ENCODE data around the gene CDK17.

The CDK17 gene

GRCh38 chr12:96263449-96263902, 136.8 kb downstream of the CDK17 start:
- no peak for TF ChIP-seq CTCF (IDR thresholded peaks at IDR 0.05; ENCODE audit: control extremely low read depth, extremely low read depth, low read depth, missing control alignments)
- POLR2A ChIA-PET: interaction anchor here (0.5 kb wide), 1 partner anchor 1077 kb away, joined by 4 read pairs; no protein-coding TSS in a partner anchor

GRCh38 chr12:96261557-96261956, 138.7 kb downstream of the CDK17 start:
- no peak for DNase-seq (ENCODE audit: extremely low spot score)
- ChIA-PET POLR2A (no interaction called here), CTCF (interaction anchor here (1.3 to 1.8 kb wide), 2 partner anchors 10 to 38 kb away, joined by 3 to 4 read pairs; no protein-coding TSS in a partner anchor)
- TF ChIP-seq CTCF (IDR thresholded peaks at IDR 0.05; ENCODE audit: control extremely low read depth, extremely low read depth, low read depth, missing control alignments): no peak

More at GRCh38 chr12:96263449-96263902, 136.8 kb downstream of the CDK17 start:
- no peak for DNase-seq (ENCODE audit: extremely low spot score)
- CTCF ChIA-PET: interaction anchor here (1.0 to 1.5 kb wide), 3 partner anchors 9 to 253 kb away, joined by 3 read pairs; no protein-coding TSS in a partner anchor

GRCh38 chr12:96260644-96261043, 139.6 kb downstream of the CDK17 start:
- TF ChIP-seq CTCF (IDR thresholded peaks at IDR 0.05; ENCODE audit: control extremely low read depth, extremely low read depth, low read depth, missing control alignments): no peak
- CTCF ChIA-PET: interaction anchor here (0.8 to 1.8 kb wide), 3 partner anchors 9 to 39 kb away, joined by 3 to 4 read pairs (median 3); no protein-coding TSS in a partner anchor
- POLR2A ChIA-PET: no interaction called here
- DNase-seq (ENCODE audit: extremely low spot score): no peak

- DNase-seq (ENCODE audit: extremely low spot score): no peak
- TF ChIP-seq CTCF (IDR thresholded peaks at IDR 0.05; ENCODE audit: control extremely low read depth, extremely low read depth, low read depth, missing control alignments): no peak
- ChIA-PET CTCF (interaction anchor here (1.3 to 1.9 kb wide), 3 partner anchors 8 to 46 kb away, joined by 3 to 6 read pairs (median 4); no protein-coding TSS in a partner anchor), POLR2A (no interaction called here)
These were observed 140.0 kb downstream of the CDK17 start for GRCh38 chr12:96260231-96260630.

GRCh38 chr12:96258104-96258961, 141.9 kb downstream of the CDK17 start:
- ChIA-PET POLR2A (no interaction called here), CTCF (interaction anchor here (1.1 to 1.9 kb wide), 4 partner anchors 8 to 44 kb away, joined by 3 to 6 read pairs (median 4); no protein-coding TSS in a partner anchor)
- no peak for DNase-seq (ENCODE audit: extremely low spot score)
- TF ChIP-seq CTCF (IDR thresholded peaks at IDR 0.05; ENCODE audit: control extremely low read depth, extremely low read depth, low read depth, missing control alignments): no peak

GRCh38 chr12:96257550-96258103, 142.6 kb downstream of the CDK17 start:
- CTCF ChIA-PET: interaction anchor here (1.0 to 1.8 kb wide), 4 partner anchors 9 to 41 kb away, joined by 3 to 6 read pairs (median 3); no protein-coding TSS in a partner anchor
- POLR2A ChIA-PET: no interaction called here
- no peak for TF ChIP-seq CTCF (IDR thresholded peaks at IDR 0.05; ENCODE audit: control extremely low read depth, extremely low read depth, low read depth, missing control alignments)
- DNase-seq (ENCODE audit: extremely low spot score): no peak
